GM18867 (cell line): ENCODE measurements around the gene MED4.

Experiments used
- ATAC-seq: cut with Tn5 transposase; IDR thresholded peaks from one replicate; pipeline ENCODE4 v1.9.1; 2021; ENCODE audit warnings: mild to moderate bottlenecking, moderate library complexity; ENCODE audit not compliant: unreplicated experiment

Gene MED4

GRCh38 chr13:48038761-48039160, 56.1 kb downstream of the MED4 start:
- ATAC-seq: no peak

DNA sequence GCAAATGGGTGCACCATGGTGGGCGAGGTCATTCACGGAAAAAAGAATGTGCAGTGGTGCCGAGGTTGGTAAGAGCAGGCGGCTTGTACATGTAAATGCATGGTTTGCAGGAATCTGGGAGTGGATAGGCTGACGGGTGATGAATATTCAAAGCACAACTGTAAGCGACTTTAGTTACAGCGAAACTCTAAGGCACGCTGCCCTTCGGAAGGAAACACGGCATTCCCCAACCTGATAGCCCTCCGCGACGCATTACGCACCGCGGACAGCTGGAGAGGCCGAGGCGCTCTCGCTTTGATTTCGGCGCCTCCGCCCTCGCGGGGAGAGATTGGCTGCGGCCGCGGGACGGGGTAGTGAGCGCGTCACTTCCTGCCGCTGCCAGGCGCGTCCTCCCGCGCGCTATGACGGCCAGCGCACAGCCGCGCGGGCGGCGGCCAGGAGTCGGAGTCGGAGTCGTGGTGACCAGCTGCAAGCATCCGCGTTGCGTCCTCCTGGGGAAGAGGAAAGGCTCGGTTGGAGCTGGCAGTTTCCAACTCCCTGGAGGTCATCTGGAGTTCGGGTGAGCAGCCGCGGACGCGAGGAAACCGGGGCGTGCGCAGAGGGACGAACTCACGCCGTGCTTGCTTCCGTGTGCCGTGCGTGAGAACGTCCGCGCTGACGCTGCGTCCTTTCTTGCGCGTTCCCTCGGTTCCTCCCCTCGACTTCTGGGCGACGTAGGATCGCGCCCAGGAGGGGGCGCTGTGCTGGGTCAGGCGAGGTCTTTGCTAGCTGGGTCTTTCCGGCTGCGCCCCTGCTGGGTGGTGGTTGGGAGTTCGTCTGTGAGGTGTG, 57.3 kb downstream of the MED4 start, which contains the start of gene NUDT15:
TSS of gene NUDT15 (plus strand) at position 381 of the 828 bp plus-strand sequence. CDS start at position 402, 21 bp downstream.
- peak; percentile 93 for ATAC-seq

DNA sequence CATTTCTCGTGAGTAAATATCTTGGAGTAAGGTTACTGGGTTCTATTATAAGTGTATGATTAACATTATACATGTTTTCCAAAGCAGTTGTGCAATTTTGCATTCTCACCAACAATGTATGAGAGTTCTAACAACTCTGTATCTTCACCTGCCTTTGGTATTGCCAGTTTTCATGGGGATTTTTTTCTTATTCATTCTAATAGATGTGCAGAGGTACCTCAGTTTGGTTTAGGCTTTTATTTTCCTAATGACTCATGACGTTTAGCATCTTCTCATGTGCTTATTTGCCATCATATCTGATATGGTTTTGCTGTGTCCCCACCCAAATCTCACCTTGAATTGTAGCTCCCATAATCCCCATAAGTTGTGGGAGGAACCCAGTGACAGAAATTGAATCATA, 65.0 kb downstream of the MED4 start:
- no peak for ATAC-seq

DNA sequence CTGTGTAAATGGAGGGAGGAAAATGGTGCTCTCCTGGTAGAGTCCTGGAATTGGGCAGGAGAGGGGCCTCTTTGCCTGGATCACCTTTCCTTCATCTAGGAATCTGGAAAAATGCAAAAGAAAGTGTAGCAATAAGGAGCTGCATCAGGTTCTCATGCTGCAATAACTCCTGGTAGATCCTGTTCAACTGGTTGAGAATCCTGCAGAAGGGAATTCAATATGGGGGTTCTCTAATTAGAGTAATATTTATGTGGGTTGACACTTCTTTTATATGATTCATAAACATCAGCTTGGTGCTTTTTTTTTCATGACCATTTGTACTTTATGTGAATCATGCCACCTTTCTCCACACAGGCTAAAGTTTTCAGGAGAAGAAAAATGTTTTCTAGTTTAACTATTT, 66.8 kb downstream of the MED4 start:
- no peak for ATAC-seq
